Adipocyte (in vitro differentiated cells): ENCODE results near the gene HNRNPA1L2.
"Not testable (repeated sequence)": the region's sequence is repeated elsewhere in the genome, so short reads cannot be mapped to it uniquely, and the experiment has no call there.

Source experiments
- DNase-seq: peaks from one replicate; pipeline ENCODE4 v3.0.0-alpha.2; 2015; ENCODE audit warnings: low read depth
- H3K27me3 ChIP-seq: replicated peaks from 2 replicates; pipeline ENCODE4 v1.7.0; 2013; ENCODE audit warnings: mild to moderate bottlenecking, low read length, moderate library complexity; ENCODE audit not compliant: control insufficient read depth, insufficient read depth
- H3K36me3 ChIP-seq: 2 replicates; pipeline ENCODE4 v1.7.0; 2013; ENCODE audit warnings: low read length, mild to moderate bottlenecking, moderate library complexity; ENCODE audit not compliant: control insufficient read depth, insufficient read depth, severe bottlenecking
- H3K4me1 ChIP-seq: 2 replicates; pipeline ENCODE4 v1.7.0; 2013; ENCODE audit warnings: mild to moderate bottlenecking, low read length, moderate library complexity; ENCODE audit not compliant: control insufficient read depth, insufficient read depth
- H3K4me3 ChIP-seq: 2 replicates; pipeline ENCODE4 v1.7.0; 2013; ENCODE audit warnings: mild to moderate bottlenecking, low read length, moderate library complexity
- H3K9ac ChIP-seq: 2 replicates; pipeline ENCODE4 v1.7.0; 2013; ENCODE audit warnings: mild to moderate bottlenecking, low read length, moderate library complexity
- H3K9me3 ChIP-seq: 2 replicates; pipeline ENCODE4 v1.7.0; 2013; ENCODE audit warnings: mild to moderate bottlenecking, low read length, moderate library complexity; ENCODE audit not compliant: control insufficient read depth

The HNRNPA1L2 gene

DNA sequence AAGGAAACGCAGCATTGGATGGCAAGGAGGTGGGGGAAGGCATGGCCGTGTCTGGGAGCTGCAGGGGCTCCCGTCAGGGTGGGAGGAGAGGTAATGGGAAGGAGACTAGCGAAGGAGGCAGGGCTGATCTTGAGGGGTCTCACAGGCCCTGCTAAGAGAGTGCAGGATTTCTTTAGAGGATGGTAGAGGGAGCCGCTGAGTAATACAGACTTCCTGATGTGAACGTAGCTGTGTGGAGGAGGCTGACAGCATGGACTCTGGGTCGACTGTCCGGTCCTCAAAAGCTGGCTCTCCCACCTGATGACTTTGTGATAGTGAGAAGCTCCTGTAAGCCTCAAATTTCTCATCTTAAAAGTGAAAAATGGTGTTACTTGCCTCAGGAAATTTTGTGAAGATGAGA lies 34.0 kb upstream of the HNRNPA1L2 start:
- not testable (repeated sequence) for H3K9me3 ChIP-seq, H3K36me3 ChIP-seq, H3K4me1 ChIP-seq, H3K9ac ChIP-seq, DNase-seq, H3K4me3 ChIP-seq, H3K27me3 ChIP-seq

DNA sequence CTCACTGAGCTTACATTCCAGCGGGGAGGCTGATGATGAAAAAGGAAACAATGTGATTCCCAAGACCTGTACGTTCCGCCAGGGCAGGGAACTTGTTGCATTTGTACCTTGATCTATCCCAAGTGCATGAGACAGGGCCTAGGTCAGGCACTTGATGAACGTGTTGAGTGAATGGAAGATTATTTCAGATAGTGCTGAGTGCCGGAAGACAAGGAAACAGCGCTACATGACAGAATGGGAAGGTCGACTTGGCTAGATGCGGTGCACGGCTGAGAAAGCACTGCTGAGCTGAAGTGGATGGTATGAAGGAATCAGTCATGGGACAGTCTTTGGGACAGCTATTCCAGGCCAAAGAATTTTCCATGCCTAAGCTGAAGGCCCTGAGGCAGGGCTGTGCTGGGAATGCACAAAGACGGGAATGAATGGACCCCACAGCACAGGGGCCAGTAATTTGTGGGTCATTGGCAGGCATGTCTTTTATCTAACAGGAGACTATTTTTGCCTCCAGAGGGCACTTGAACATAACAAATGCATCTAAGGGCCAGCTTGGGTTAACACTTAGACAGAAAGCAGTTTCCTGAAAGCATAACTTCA lies 33.1 kb upstream of the HNRNPA1L2 start:
- not testable (repeated sequence) for H3K4me3 ChIP-seq, H3K4me1 ChIP-seq, H3K9me3 ChIP-seq, H3K9ac ChIP-seq, H3K27me3 ChIP-seq, H3K36me3 ChIP-seq
- peak; percentile 69 for DNase-seq

DNA sequence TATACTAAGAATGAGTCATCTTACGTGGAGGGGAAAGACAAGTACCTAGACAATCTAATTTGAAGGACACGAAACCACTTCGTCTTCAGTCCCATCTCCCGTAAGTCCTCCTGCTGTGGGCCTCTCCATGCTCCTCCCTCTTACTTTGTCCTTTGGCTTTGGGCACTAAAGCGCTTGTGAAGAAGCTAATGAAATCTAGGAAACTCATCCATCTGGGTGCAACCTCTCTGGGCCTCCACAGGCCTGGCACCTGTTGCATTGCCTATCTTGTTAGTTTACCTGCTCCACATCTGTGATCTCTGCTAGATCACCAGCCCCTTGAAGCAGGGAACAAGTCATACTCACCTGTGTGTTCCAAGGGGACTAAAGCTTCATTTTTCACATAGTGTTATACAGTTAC lies 32.1 kb upstream of the HNRNPA1L2 start:
- not testable (repeated sequence) for H3K9ac ChIP-seq, H3K27me3 ChIP-seq, H3K9me3 ChIP-seq, H3K4me3 ChIP-seq, DNase-seq, H3K36me3 ChIP-seq, H3K4me1 ChIP-seq

DNA sequence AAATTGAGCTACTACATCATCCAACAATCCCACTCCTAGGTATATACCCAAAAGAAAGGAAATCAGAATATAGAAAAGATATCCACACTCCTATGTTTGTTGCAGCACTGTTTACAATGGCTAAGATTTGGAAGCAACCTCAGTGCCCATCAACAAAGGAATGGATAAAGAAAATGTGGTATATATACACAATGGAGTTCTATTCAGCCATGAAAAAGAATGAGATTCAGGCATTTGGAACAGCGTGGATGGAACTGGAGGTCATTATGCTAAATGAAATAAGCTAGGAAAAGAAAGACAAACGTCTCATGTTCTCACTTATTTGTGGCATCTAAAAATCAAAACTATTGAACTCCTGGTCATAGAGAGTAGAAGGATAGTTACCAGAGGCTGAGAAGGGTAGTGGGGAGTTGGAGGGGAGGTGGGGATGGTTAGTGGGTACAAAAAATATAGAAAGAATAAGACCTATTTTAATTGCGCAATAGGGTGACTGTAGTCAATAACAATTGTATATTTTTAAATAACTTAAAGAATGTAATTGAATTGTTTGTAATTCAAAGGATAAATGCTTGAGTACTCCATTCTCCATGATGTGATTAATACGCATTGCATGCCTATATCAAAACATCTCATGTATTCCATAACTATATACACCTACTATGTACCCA lies 27.0 kb upstream of the HNRNPA1L2 start:
- DNase-seq = no peak
- no peaks in the 10 kb centered on the region for H3K36me3 ChIP-seq
- H3K27me3 ChIP-seq = no peaks in the 10 kb centered on the region
- H3K9me3 ChIP-seq = no peaks in the 10 kb centered on the region
- peaks cover 6% of the 10 kb centered on the region for H3K4me1 ChIP-seq
- no peak overlapping the region for H3K4me3 ChIP-seq
- H3K9ac ChIP-seq = no peak overlapping the region

DNA sequence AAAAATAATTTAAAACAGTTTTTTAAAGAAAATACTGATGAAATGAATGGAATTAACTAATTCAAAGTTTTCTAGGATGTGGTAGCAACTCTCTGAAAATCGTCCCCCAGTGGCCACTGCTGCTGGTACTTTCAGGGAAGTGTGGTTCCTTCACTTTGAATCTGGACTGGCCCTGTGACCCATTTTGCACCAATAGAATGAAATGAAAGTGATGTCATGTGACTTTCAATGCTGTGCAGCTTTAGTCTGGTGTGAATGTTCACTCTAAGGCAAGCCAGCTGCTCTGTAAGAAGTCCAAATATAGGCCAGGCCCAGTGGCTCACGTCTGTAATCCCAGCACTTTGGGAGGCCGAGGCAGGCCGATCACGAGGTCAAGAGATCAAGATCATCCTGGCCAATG lies 26.4 kb upstream of the HNRNPA1L2 start:
- Histone ChIP-seq H3K4me1 (peaks cover 6% of the 10 kb centered on the region), H3K9ac (no peak overlapping the region), H3K27me3 (no peaks in the 10 kb centered on the region), H3K36me3 (no peaks in the 10 kb centered on the region), H3K4me3 (no peak overlapping the region), H3K9me3 (no peaks in the 10 kb centered on the region)
- no peak for DNase-seq

DNA sequence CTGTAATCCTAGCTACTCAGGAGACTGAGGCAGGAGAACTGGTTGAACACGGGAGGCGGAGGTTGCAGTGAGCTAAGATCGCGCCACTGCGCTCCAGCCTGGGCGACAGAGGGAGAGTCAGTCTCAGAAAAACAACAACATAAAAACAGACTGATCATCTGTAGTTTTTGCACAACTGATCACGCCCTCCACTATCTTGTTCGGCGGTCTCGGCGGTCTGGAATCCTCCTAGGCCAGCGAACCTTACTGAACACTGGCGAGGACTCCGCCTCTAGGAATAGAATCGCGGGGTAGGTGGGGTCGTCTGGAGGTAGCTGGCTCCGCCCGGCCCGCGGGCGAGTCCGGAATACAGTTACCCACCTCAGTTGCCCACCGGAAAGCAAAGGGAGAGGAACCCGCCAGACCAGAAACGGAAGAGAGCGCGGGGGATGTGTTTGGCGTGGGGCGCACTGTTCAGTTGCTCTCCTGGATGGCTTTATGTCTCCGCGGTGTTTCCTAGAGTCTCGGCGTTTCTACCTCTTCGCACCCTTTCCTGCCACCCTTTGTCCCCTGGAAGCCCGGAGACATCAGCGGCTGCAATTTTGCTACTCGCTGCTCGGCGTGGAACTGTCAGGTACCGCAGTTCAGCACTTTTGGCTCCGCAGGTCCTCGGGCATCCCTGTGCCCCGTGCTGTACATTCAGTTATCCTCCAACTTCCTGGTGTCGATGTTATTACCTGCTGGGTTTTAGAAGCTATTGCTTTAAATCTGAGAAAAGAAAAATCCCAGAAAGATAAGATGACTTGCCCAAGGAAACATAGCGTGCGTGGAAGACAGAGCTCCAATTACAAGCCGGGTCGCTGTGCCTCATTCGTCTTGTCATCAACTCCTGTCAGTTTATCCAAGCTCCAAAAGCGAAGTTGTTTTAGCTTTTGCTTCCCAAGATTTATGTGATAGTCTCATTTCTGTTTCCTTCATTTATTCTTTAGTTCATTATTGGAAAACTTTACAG lies 24.9 kb upstream of the HNRNPA1L2 start:
- no peaks in the 10 kb centered on the region for H3K9me3 ChIP-seq
- peaks cover 6% of the 10 kb centered on the region for H3K4me1 ChIP-seq
- peak overlapping the region; percentile 95 for H3K9ac ChIP-seq
- no peaks in the 10 kb centered on the region for H3K36me3 ChIP-seq
- peak overlapping the region; percentile 100 for H3K4me3 ChIP-seq
- H3K27me3 ChIP-seq = no peaks in the 10 kb centered on the region
- DNase-seq = peak; percentile 86

DNA sequence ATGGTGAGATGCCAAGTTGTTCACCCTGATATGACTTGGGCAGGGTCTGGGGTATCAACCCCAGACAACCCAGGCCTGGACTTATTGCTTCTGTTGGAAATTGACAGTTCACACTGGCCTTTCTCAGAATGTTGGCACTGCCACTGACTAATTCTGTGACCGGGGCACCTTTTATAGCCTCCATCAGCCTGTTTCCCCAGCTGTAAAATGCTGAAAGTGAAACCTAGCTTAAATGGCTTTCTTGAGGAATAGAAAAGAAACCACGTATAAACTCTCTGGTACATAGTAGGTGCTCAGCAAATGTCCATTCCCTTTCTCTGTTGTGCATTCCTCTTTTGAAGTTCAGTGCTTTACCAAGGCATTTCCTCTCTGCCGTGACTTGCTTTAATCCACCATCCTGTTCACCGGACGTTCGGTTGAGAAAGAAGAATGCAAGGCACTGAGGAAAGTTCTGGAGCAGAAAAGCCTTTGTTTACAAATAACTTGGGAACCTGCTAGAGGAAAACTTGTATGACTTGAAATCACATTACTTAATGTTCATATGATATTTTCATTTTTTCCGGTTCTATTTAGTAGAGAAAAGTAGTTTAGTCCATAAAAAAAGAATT lies 11.0 kb upstream of the HNRNPA1L2 start:
- H3K27me3 ChIP-seq, H3K4me1 ChIP-seq, H3K4me3 ChIP-seq, DNase-seq, H3K9ac ChIP-seq, H3K9me3 ChIP-seq: not testable (repeated sequence)
- H3K36me3 ChIP-seq = peaks cover 26% of the 10 kb centered on the region

DNA sequence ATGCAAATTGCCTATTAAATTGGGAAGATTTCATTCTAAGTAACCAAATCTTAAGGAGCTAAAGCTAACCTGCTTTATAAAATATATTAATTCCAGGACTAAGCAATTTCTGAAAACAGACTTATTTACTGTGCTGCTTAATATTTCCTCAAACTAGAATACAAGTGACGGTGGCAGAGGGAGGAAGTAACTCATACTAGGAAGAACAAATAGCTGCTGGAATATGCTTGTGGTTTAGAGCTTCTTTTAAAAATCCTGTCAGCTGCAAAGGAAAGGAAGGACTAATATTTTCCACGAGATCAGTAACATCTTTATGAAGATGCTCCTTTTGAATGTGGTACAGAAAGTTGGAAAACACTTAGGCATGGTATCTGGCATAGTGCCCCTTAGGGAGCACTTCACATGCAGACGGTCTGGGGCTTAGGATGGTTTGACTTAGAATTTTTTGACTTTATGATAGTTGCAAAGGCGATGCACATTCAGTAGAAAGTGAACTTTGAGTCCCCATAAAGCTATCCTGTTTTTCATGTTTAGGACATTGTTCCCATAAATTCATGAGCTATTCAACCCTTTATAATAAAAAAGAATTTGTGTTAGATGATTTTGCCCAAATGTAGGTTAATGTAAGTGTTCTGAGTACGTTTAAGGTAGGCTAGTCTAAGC lies 3.4 kb upstream of the HNRNPA1L2 start:
- Histone ChIP-seq H3K4me3 (no peak overlapping the region), H3K4me1 (peaks cover 2% of the 10 kb centered on the region), H3K36me3 (peaks cover 12% of the 10 kb centered on the region), H3K9me3 (no peaks in the 10 kb centered on the region), H3K27me3 (no peaks in the 10 kb centered on the region), H3K9ac (no peak overlapping the region)
- no peak for DNase-seq

DNA sequence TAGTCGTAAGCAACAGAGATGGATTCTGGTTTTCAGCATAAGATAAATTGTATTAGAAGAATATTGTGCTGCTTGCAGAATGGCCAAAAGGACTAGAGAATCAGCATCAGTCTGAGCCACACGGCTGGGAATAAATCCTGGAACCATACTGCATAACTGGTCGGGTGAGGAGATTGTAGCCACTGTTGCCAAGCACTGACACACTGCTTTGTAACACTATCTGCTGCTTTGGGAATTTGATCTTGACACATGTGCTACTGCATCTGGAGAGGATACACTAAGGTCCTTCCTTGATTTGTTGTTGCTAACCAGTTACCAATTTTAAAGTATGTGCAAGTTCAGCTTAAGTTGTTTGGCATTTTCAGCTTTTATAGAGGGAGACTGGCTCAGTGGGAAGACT lies 1.9 kb downstream of the HNRNPA1L2 start:
- Histone ChIP-seq H3K4me3 (no peak overlapping the region), H3K9me3 (no peaks in the 10 kb centered on the region), H3K9ac (no peak overlapping the region), H3K36me3 (no peaks in the 10 kb centered on the region), H3K4me1 (peaks cover 9% of the 10 kb centered on the region), H3K27me3 (no peaks in the 10 kb centered on the region)
- no peak for DNase-seq

DNA sequence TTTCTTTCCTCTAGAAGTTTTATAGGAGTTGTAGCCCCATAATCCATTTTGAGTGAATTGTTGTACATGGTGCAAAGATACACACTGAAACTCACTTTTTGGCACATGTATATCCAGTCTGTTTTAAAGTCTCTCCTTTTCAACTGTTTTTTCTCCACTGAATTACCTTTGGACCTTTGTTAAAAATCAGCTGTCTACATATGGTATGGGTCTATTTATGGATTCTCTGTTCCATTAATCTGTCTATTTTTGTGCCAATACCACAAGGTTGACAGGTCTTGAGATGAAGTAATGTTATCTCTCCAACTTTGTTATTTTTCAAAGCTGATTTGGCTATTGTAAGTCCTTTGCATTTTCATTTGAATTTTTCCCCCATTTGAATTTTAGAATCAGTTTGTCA lies 4.7 kb downstream of the HNRNPA1L2 start:
- DNase-seq = no peak
- no peak overlapping the region for H3K9ac ChIP-seq
- peaks cover 19% of the 10 kb centered on the region for H3K4me1 ChIP-seq
- no peak overlapping the region for H3K4me3 ChIP-seq
- H3K36me3 ChIP-seq = peaks cover 7% of the 10 kb centered on the region
- no peaks in the 10 kb centered on the region for H3K9me3 ChIP-seq
- H3K27me3 ChIP-seq = no peaks in the 10 kb centered on the region
